Aorta (tissue), 5 donors: Measurements from ENCODE around the gene UNC119B. TPM values are rescaled to one million over a fixed set of nuclear protein-coding genes. Genes with fewer than 3 reads are reported as not detected.

ENCODE experiments used
- ATAC-seq: fragments of 200-7000 bp; cut with Tn5 transposase; one replicate; pipeline ENCODE4 v1.9.1; 2022; ENCODE audit warnings: moderate library complexity; ENCODE audit not compliant: low FRiP score
- DNase-seq, 2 donors: peaks; one replicate each; pipeline ENCODE4 v3.0.0-alpha.2; 2020
- H3K27ac ChIP-seq, 2 donors: one replicate each; pipeline ENCODE4 v1.5.1; 2013; ENCODE audit warnings: low read length in 2 of 2, mild to moderate bottlenecking in 2 of 2, moderate library complexity in 2 of 2, control low read depth in 1 of 2, inconsistent platforms in 1 of 2, low read depth in 1 of 2
- H3K27me3 ChIP-seq, 2 donors: one replicate each; pipeline ENCODE4 v1.6.1; 2013; ENCODE audit warnings: control low read depth in 1 of 2, low read length in 1 of 2, mild to moderate bottlenecking in 1 of 2, moderate library complexity in 1 of 2; ENCODE audit not compliant: insufficient read depth in 2 of 2, control insufficient read depth in 1 of 2
- H3K36me3 ChIP-seq, 2 donors: one replicate each; pipeline ENCODE4 v1.6.1; 2013; ENCODE audit warnings: control low read depth in 1 of 2, low read length in 1 of 2, mild to moderate bottlenecking in 1 of 2; ENCODE audit not compliant: insufficient read depth in 2 of 2, control insufficient read depth in 1 of 2
- H3K4me1 ChIP-seq, 2 donors: one replicate each; pipeline ENCODE4 v1.6.1; 2013; ENCODE audit warnings: low read length in 2 of 2, control low read depth in 1 of 2, mild to moderate bottlenecking in 1 of 2, moderate library complexity in 1 of 2; ENCODE audit not compliant: insufficient read depth in 2 of 2, control insufficient read depth in 1 of 2
- H3K4me3 ChIP-seq, 2 donors: one replicate each; pipeline ENCODE4 v1.5.1; 2013; ENCODE audit warnings: low read length in 2 of 2, control low read depth in 1 of 2, mild to moderate bottlenecking in 1 of 2
- H3K9me3 ChIP-seq: one replicate; pipeline ENCODE4 v1.6.1; 2013; ENCODE audit warnings: mild to moderate bottlenecking, low read length; ENCODE audit not compliant: control insufficient read depth
- WGBS, 2 donors: extraction: QIAGEN DNeasy Blood & Tissue Kit; methylation state at CpG; one replicate each; pipeline ENCODE4 v1.1.7; 2013; 5-methylcytosine and 5-hydroxymethylcytosine counted together
- intact Hi-C, 2 donors: fragments of 100-400 bp; cut with DNase I; formaldehyde crosslinking; loops; one replicate each; pipeline versions ENCODE4 v1.14.2 to v1.15.0; 2022
- polyA plus RNA-seq, 2 donors: library from polyadenylated mRNA; stranded (reverse); fragments of 200-250 nt; gene quantifications; one replicate each; pipeline ENCODE4 v1.2.3, GENCODE V29; 2013
- total RNA-seq, 2 donors: library from RNA; stranded (reverse); fragmentation: NEBNext Ultra II Directional; extraction: Animal tissue kit (Norgen Biotek cat#: 25700); gene quantifications; one replicate each; pipeline ENCODE4 v1.2.1, GENCODE V29; 2021
- donor health status: healthy with polysubstance abuse.
- donor health status: Bipolar disorder and iron deficiency.
- donor health status: DM: no; HTN: no; CAD: no.
- donor health status: DM: no; HTN: no; CAD: no.
- donor health status: DM: yes; HTN: yes; CAD: no.

The UNC119B gene
- total and polyA plus RNA-seq, 4 donors = 13.6 to 24.4 (median 17.2) TPM

DNA sequence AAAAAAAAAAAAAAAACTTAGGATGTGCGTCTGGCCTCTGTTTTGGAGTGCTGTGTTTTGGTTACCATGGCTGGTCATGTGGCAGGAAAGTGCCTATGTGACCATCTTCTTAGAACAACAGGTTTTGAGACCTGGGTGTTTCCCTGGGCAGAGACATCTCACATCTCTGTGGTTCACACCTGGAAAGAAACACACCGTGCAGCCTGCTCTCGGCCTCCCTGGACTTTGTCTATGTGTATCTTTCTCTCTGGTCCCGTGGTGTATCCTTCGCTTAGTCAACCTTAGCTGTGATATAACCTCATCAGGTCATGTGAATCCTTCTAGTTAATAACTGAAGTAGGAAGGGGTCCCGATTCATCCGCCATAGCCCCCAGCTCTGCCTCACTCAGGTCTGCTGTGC is 38.0 kb downstream of the UNC119B start:
- no peaks in the 10 kb centered on the region for H3K4me1 ChIP-seq
- intact Hi-C loops = no loop called here
- no peaks in the 10 kb centered on the region for H3K36me3 ChIP-seq
- 87 to 92% methylated on average over 7 of the region's 7 CpGs for WGBS, 2 donors
- H3K27me3 ChIP-seq = no peaks in the 10 kb centered on the region
- H3K9me3 ChIP-seq = no peaks in the 10 kb centered on the region
- no peak overlapping the region for H3K4me3 ChIP-seq
- DNase-seq (no peak), ATAC-seq (no peak)
- no peak overlapping the region for H3K27ac ChIP-seq

DNA sequence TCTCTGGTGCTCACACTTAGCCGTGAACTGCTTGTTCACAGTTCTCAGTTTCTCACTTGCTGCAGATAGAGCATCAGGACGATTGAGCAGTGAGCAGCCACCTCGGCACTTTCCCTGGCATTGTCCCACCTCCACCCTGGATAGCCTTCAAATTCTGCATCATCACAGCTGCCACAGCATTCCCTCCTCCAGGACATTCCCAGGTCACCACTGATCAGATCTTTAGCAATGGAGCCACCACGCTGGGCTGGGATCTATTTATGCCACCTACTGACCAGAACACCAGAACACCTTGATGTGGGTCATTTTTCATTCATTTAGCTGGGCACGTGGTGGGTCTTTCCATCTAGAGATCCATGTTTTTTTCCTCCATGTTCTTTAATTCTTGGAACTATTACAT is 39.0 kb downstream of the UNC119B start:
- Histone ChIP-seq H3K27me3 (no peaks in the 10 kb centered on the region), H3K36me3 (no peaks in the 10 kb centered on the region), H3K4me3 (no peak overlapping the region), H3K9me3 (no peaks in the 10 kb centered on the region), H3K4me1 (no peaks in the 10 kb centered on the region), H3K27ac (no peak overlapping the region)
- peak in 1 of 2 donors; percentile 25 for DNase-seq
- intact Hi-C loops = no loop called here
- 67 to 70% methylated on average over 5 of the region's 5 CpGs for WGBS, 2 donors
- no peak for ATAC-seq

- ATAC-seq = no peak
- no peaks in the 10 kb centered on the region for H3K27me3 ChIP-seq
- H3K9me3 ChIP-seq = peaks cover 2% of the 10 kb centered on the region
- no peak overlapping the region for H3K27ac ChIP-seq
- WGBS, 2 donors = 96 to 98% methylated on average over 5 of the region's 5 CpGs
- DNase-seq = no peak
- H3K4me1 ChIP-seq = no peaks in the 10 kb centered on the region
- no peak overlapping the region for H3K4me3 ChIP-seq
- no peaks in the 10 kb centered on the region for H3K36me3 ChIP-seq
- intact Hi-C loops = no loop called here
Observed at GRCh38 chr12:120750806-120751205, 40.5 kb downstream of the UNC119B start.

DNA sequence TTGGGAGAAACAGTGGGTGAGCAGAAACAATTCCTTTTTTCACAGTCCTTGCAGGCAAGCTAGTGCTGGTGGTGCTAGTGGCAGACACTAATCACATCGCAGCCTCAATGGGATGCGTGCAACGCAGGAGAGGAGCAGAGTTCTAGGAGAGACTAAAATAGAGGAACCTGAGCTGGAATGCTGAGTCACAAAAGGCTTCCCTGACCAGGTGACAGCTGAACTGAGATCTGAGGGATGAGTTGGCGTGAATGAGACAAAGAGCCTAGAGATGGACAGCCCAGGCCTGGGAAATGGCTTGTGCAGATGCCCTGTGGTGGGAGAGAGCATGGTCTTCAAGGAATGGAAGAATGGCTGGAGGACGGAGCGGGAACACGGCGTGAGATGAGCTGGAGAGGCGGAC is 41.1 kb downstream of the UNC119B start:
- DNase-seq (no peak), ATAC-seq (no peak)
- Histone ChIP-seq H3K4me3 (no peak overlapping the region), H3K36me3 (no peaks in the 10 kb centered on the region), H3K27me3 (no peaks in the 10 kb centered on the region), H3K4me1 (no peaks in the 10 kb centered on the region), H3K27ac (no peak overlapping the region), H3K9me3 (peaks cover 2% of the 10 kb centered on the region)
- 96% methylated on average over 9 of the region's 9 CpGs for WGBS, 2 donors
- intact Hi-C loops = no loop called here

DNA sequence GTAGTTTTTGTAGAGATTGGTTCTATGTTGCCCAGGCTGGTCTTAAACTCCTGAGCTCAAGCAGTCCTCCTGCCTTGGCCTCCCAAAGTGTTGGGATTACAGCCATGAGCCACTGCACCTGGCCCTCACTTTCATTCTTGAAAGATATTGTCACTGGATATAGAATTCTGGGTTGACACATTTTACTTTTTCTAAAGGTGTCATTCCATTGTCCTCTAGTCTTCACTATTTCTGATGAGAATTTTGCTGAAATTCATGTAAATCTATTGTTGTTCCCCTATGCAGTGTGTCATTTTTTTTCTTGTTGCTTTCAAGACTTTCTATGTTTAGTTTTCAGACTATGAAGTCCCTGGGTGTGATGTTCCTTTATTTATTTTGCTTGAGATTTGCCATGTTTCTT is 44.5 kb downstream of the UNC119B start:
- Histone ChIP-seq H3K9me3 (peaks cover 2% of the 10 kb centered on the region), H3K27me3 (no peaks in the 10 kb centered on the region), H3K4me1 (no peaks in the 10 kb centered on the region), H3K27ac (no peak overlapping the region), H3K4me3 (no peak overlapping the region), H3K36me3 (no peaks in the 10 kb centered on the region)
- ATAC-seq (no peak), DNase-seq (no peak)
- intact Hi-C loops = no loop called here

- Histone ChIP-seq H3K4me3 (no peak overlapping the region), H3K36me3 (no peaks in the 10 kb centered on the region), H3K27me3 (no peaks in the 10 kb centered on the region), H3K4me1 (no peaks in the 10 kb centered on the region), H3K9me3 (peaks cover 2% of the 10 kb centered on the region), H3K27ac (no peak overlapping the region)
- no peak for ATAC-seq
- intact Hi-C loops = no loop called here
- no peak for DNase-seq
Observed at GRCh38 chr12:120755269-120755668, 45.0 kb downstream of the UNC119B start.

- DNase-seq = no peak
- Histone ChIP-seq H3K36me3 (no peaks in the 10 kb centered on the region), H3K27ac (no peak overlapping the region), H3K9me3 (peaks cover 2% of the 10 kb centered on the region), H3K4me3 (no peak overlapping the region), H3K4me1 (no peaks in the 10 kb centered on the region), H3K27me3 (no peaks in the 10 kb centered on the region)
- ATAC-seq = no peak
- intact Hi-C loops = no loop called here
- 78 to 80% methylated on average over 4 of the region's 4 CpGs for WGBS, 2 donors
Observed at GRCh38 chr12:120757226-120757742, 47.0 kb downstream of the UNC119B start.

DNA sequence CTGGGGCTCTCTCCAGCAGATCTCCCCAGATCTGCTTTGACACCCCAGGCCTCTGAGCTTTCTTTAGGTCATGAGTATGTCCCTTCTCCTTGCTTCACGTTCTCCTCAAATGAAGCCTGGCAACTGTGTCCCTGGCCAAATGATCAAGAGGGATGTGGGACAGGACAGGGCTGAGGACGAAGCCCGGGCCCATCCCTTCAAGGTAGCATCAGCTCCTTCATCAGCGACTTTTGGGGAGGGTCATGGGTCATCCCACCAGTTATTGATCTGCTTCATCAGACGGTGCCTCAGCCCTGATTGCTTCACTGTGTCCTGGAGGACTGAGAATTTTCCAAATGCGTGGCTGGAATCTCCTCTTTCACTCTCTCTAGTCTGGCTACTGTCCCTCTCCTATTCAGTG is 47.7 kb downstream of the UNC119B start:
- no peak overlapping the region for H3K27ac ChIP-seq
- H3K4me3 ChIP-seq = no peak overlapping the region
- no peaks in the 10 kb centered on the region for H3K4me1 ChIP-seq
- no peak for ATAC-seq
- 92 to 94% methylated on average over 6 of the region's 6 CpGs for WGBS, 2 donors
- no peak for DNase-seq
- peaks cover 2% of the 10 kb centered on the region for H3K9me3 ChIP-seq
- intact Hi-C loops = no loop called here
- H3K36me3 ChIP-seq = no peaks in the 10 kb centered on the region
- H3K27me3 ChIP-seq = no peaks in the 10 kb centered on the region

DNA sequence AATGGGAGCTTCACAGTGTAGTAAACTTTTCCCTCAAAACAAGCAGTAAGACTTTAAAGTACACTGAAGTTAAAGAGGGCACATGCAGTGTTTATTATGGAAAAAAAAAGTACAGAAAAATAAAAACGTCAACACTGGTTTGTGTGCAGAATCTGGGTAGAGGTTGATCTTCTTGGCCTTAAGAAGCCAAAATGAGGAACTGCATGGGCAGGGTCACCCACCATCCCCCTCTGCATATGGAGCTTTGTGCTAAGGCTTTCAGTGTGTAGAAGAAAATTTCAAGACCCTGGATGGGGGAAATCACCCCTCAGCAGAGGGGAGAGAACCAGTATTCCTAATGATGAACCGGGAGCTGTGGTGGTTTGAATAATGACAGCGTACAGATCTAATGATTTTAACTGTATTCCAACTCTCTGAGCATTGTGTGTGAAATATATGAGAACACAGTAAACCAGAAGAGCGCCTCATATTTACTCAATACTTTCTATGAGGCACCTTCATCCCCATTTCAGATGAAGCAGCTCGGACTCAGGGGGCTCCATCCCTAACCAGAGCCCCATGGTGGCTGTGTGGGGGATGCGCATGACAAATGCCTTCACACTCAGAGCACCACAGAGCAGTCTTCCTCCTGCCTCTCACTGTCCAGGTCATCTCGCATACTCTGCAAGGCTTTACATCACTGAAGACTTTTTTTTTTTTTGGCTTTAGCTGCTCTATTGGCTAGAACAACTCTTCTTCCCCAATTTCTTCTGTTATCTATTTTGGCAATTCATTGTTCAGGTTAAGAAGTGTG is 48.7 kb downstream of the UNC119B start:
- Histone ChIP-seq H3K27ac (no peak overlapping the region), H3K4me3 (no peak overlapping the region), H3K9me3 (peaks cover 2% of the 10 kb centered on the region), H3K36me3 (peaks cover 0 to 2% of the 10 kb centered on the region in 2 donors), H3K27me3 (no peaks in the 10 kb centered on the region), H3K4me1 (no peaks in the 10 kb centered on the region)
- DNase-seq (no peak), ATAC-seq (no peak)
- WGBS, 2 donors = 94 to 97% methylated on average over 7 of the region's 7 CpGs
- intact Hi-C loops = no loop called here
